GM12878 (cell line): ENCODE results near the gene EIF3A. TPM values are rescaled to one million over a fixed set of nuclear protein-coding genes. Genes with fewer than 3 reads are reported as not detected.
"Not testable (repeated sequence)": the region's sequence is repeated elsewhere in the genome, so short reads cannot be mapped to it uniquely, and the experiment has no call there.

Experiments
- ATAC-seq: fragments of 200-7000 bp; cut with Tn5 transposase; 3 replicates; pipeline ENCODE4 v1.9.1; 2020; ENCODE audit warnings: mild to moderate bottlenecking, moderate library complexity
- BruUV-seq: library from RNA; stranded (reverse); fragments of 400-500 nt; replicated peaks from 2 replicates; lab custom pipeline; 2021; lab: Mats Ljungman, UMichigan
- CTCF ChIA-PET: fragments of 300-600 bp; sonication (Branson Sonifier 250); formaldehyde crosslinking; extraction: SDS; loops from one replicate; lab custom pipeline; 2021; ENCODE audit warnings: inconsistent platforms; lab: Yijun Ruan, JAX
- POLR2A ChIA-PET: fragments of 350-600 bp; formaldehyde crosslinking; extraction: SDS; loops from one replicate; lab custom pipeline; 2021; ENCODE audit warnings: inconsistent platforms; lab: Charles Lee
- RAD21 ChIA-PET: fragments of 300-600 bp; sonication (Branson Sonifier 250); formaldehyde crosslinking; loops from one replicate; lab custom pipeline; 2023; ENCODE audit warnings: antibody characterized with exemption; ENCODE audit not compliant: unreplicated experiment; lab: Charles Lee
- SMC1A ChIA-PET: fragments of 300-600 bp; sonication (Branson Sonifier 250); formaldehyde crosslinking; loops from one replicate; lab custom pipeline; 2023; ENCODE audit not compliant: unreplicated experiment, uncharacterized antibody; lab: Charles Lee
- DNase-seq: peaks from one replicate; pipeline ENCODE4 v3.0.0-alpha.2; 2011; ENCODE audit warnings: low read depth, low spot score
- FAIRE-seq: peaks from 3 replicates; lab custom pipeline; 2011; peaks lifted over from hg19 to GRCh38; lab: Jason Lieb, UNC
- H2AFZ ChIP-seq: 2 replicates; pipeline ENCODE4 v1.6.0; 2011; ENCODE audit warnings: low read depth, low read length, control low read depth; ENCODE audit not compliant: control insufficient read depth
- H3K27ac ChIP-seq: 2 replicates; pipeline ENCODE4 v1.5.1; 2011; ENCODE audit warnings: control low read depth; ENCODE audit not compliant: control insufficient read depth, insufficient read depth
- H3K27me3 ChIP-seq, 2 experiments: replicated peaks in 1 of 2; 2 replicates each; pipeline versions ENCODE4 v1.6.0 to v1.6.1; 2011; ENCODE audit warnings: low read length in 1 of 2; ENCODE audit not compliant: control insufficient read depth in 2 of 2, insufficient read depth in 2 of 2
- H3K36me3 ChIP-seq, 2 experiments: 2 replicates each; pipeline ENCODE4 v1.5.1; 2011; ENCODE audit warnings: low read length in 1 of 2; ENCODE audit not compliant: control insufficient read depth in 2 of 2, insufficient read depth in 2 of 2
- H3K4me1 ChIP-seq: 2 replicates; pipeline ENCODE4 v1.6.1; 2011; ENCODE audit warnings: mild to moderate bottlenecking, low read length, moderate library complexity, mixed read lengths; ENCODE audit not compliant: control insufficient read depth, insufficient read depth
- H3K4me2 ChIP-seq: 2 replicates; pipeline ENCODE4 v1.6.0; 2011; ENCODE audit warnings: control low read depth; ENCODE audit not compliant: control insufficient read depth, insufficient read depth
- H3K4me3 ChIP-seq: fragments of 200-600 bp; sonication (generic); 2 replicates; pipeline ENCODE4 v1.5.1; 2016
- H3K79me2 ChIP-seq: 2 replicates; pipeline ENCODE4 v1.6.0; 2011; ENCODE audit warnings: low read length; ENCODE audit not compliant: control insufficient read depth, insufficient read depth
- H3K9ac ChIP-seq: 2 replicates; pipeline ENCODE4 v1.8.0; 2011; ENCODE audit warnings: low read length, control low read depth, mixed read lengths; ENCODE audit not compliant: control insufficient read depth, insufficient read depth
- H3K9me3 ChIP-seq: replicated peaks from 3 replicates; pipeline ENCODE4 v1.5.1; 2011; ENCODE audit warnings: mild to moderate bottlenecking, low read length; ENCODE audit not compliant: control insufficient read depth, insufficient read depth
- H4K20me1 ChIP-seq: 2 replicates; pipeline ENCODE4 v1.6.0; 2011; ENCODE audit not compliant: control insufficient read depth, insufficient read depth
- CBX5 ChIP-seq: sonication (generic); IDR thresholded peaks from 2 replicates; pipeline ENCODE4 v1.6.1; 2016; ENCODE audit warnings: low read depth, moderate library complexity, mild to moderate bottlenecking, inconsistent platforms
- CREB1 ChIP-seq: IDR thresholded peaks from 2 replicates; pipeline ENCODE4 v1.6.1; 2012; ENCODE audit warnings: low read depth, mild to moderate bottlenecking, inconsistent platforms
- DPF2 ChIP-seq: fragments of 450-650 bp; IDR thresholded peaks from 2 replicates; pipeline ENCODE4 v1.6.1; 2017; ENCODE audit warnings: mild to moderate bottlenecking
- HDAC6 ChIP-seq: fragments of 200-600 bp; sonication (generic); IDR thresholded peaks from one replicate; pipeline ENCODE4 v1.8.0; 2017; ENCODE audit warnings: antibody characterized with exemption; ENCODE audit not compliant: unreplicated experiment
- IRF3 ChIP-seq: fragments of 450-650 bp; IDR thresholded peaks from 2 replicates; pipeline ENCODE4 v1.6.1; 2014; ENCODE audit warnings: mild to moderate bottlenecking
- NR2C1 ChIP-seq: fragments of 450-650 bp; IDR thresholded peaks from 2 replicates; pipeline ENCODE4 v1.6.1; 2017; ENCODE audit warnings: antibody characterized with exemption, mild to moderate bottlenecking, moderate library complexity
- PML ChIP-seq: IDR thresholded peaks from 2 replicates; pipeline ENCODE4 v1.6.1; 2012; ENCODE audit warnings: low read length, inconsistent platforms
- RELA ChIP-seq: fragments of 450-650 bp; IDR thresholded peaks from 2 replicates; pipeline ENCODE4 v1.8.0; 2014; ENCODE audit warnings: borderline replicate concordance; ENCODE audit not compliant: partially characterized antibody
- SMARCA5 ChIP-seq: fragments of 450-650 bp; IDR thresholded peaks from 2 replicates; pipeline ENCODE4 v1.6.1; 2017; ENCODE audit warnings: mild to moderate bottlenecking
- YY1 ChIP-seq: IDR thresholded peaks from 2 replicates; pipeline ENCODE4 v1.6.1; 2011; ENCODE audit warnings: low read depth, mild to moderate bottlenecking, low read length
- ZNF622 ChIP-seq: fragments of 450-650 bp; IDR thresholded peaks from 2 replicates; pipeline ENCODE4 v1.6.1; 2017; ENCODE audit warnings: mild to moderate bottlenecking, inconsistent platforms
- ZSCAN29 ChIP-seq: fragments of 450-650 bp; IDR thresholded peaks from 2 replicates; pipeline ENCODE4 v1.6.1; 2017; ENCODE audit warnings: mild to moderate bottlenecking, moderate library complexity
- WGBS: methylation state at CpG from one replicate; pipeline ENCODE4 v1.1.6; 2016; ENCODE audit warnings: low lambda C conversion rate; ENCODE audit not compliant: insufficient replicate concordance, insufficient coverage; ENCODE audit errors: missing lambda C conversion rate; 5-methylcytosine and 5-hydroxymethylcytosine counted together
- in situ Hi-C: fragments of 300-500 bp; cut with MboI; formaldehyde crosslinking; loops from 9 replicates; pipeline ENCODE4 v1.14.3; 2018; ENCODE audit warnings: mixed read lengths
- intact Hi-C: fragments of 100-400 bp; cut with micrococcal nuclease; formaldehyde crosslinking; loops from one replicate; pipeline ENCODE4 v1.14.2; 2022; ENCODE audit not compliant: unreplicated experiment
- polyA plus RNA-seq, 11 experiments: library from polyadenylated mRNA; depleted of rRNA in 4 of 11; unstranded in 6 of 11; stranded (reverse) in 5 of 11; fragments of >200 nt; fragmentation: Nextera tagmentation in 4 of 11; fragmentation: Illumina TruSeq in 1 of 11; extraction: Ambion mirVana in 4 of 11; extraction: Trizol in 1 of 11; gene quantifications; 1 replicate in 1 of 11; 2 replicates in 10 of 11; pipeline versions ENCODE4 v1.2.1 to v1.2.3, GENCODE V29; 2011 to 2016; ENCODE audit warnings: inconsistent platforms in 2 of 11, missing spikeins in 2 of 11, low read depth in 1 of 11
- total RNA-seq, 4 experiments: library from RNA; depleted of rRNA in 3 of 4; stranded (reverse); fragments of >200 nt in 3 of 4; fragmentation: Illumina TruSeq in 1 of 4; extraction: Trizol in 1 of 4; gene quantifications; 2 replicates each; pipeline versions ENCODE4 v1.2.1 to v1.2.3, GENCODE V29; 2013 to 2021

Gene EIF3A
- total and polyA plus RNA-seq, 10 of the 15 experiments (the other 5 are each of a cell fraction or from before 2014, with no cell fraction given), result 42.3 to 195 (median 96.3) TPM

DNA sequence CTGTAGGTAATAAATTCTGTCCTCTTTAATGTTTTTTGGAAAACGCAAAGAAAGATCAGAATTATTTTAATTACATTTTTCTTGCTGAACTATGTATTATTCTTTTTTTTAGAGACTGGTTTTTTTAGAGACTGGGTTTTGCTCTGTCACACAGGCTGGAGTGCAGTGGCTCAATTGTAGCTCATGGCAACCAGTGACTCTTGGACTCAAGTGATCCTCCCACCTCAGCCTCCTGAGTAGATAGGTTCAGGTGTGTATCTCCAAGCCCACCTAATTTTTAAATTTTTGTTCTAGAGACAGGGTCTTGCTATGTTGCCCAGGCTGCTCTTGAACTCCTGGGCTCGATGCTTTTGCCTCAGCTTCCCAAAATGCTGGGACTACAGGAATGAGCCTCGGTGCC lies 18.0 kb upstream of the EIF3A start:
- Histone ChIP-seq H3K4me2 (no peak overlapping the region), H3K4me1 (no peaks in the 10 kb centered on the region; the same call in 1 of the 2 replicates), H3K36me3 (no peaks in the 10 kb centered on the region), H3K79me2 (no peaks in the 10 kb centered on the region), H4K20me1 (no peaks in the 10 kb centered on the region), H3K27me3 (no peaks in the 10 kb centered on the region), H3K9ac (no peak overlapping the region), H3K9me3 (no peaks in the 10 kb centered on the region), H2AFZ (no peak overlapping the region), H3K4me3 (no peak overlapping the region), H3K27ac (no peak overlapping the region)
- SMC1A ChIA-PET, result interaction anchor here (0.6 to 1.4 kb wide), 3 partner anchors 11 to 19 kb away, joined by 3 read pairs; no protein-coding TSS in a partner anchor
- no TSS peak for BruUV-seq
- CTCF ChIA-PET, result interaction anchor here (0.6 kb wide), 1 partner anchor 856 kb away, joined by 3 read pairs; no protein-coding TSS in a partner anchor
- intact Hi-C loops, result no loop called here
- POLR2A ChIA-PET, result interaction anchor here (1.1 kb wide), 1 partner anchor 14 kb away, joined by 3 read pairs; no protein-coding TSS in a partner anchor
- TF ChIP-seq PML (no peak), NR2C1 (no peak), ZSCAN29 (no peak), HDAC6 (no peak), ZNF622 (no peak), CBX5 (no peak), RELA (no peak), SMARCA5 (no peak), CREB1 (no peak), IRF3 (no peak), YY1 (no peak), DPF2 (no peak)
- in situ Hi-C loops, result no loop called here
- ATAC-seq (no peak), DNase-seq (no peak), FAIRE-seq (no peak)
- 63% methylated on average over 3 of the region's 3 CpGs for WGBS
- RAD21 ChIA-PET, result no interaction called here

- H3K9me3 ChIP-seq, H3K9ac ChIP-seq, BruUV-seq, DNase-seq, in situ Hi-C loops, intact Hi-C loops, RAD21 ChIA-PET, H3K79me2 ChIP-seq, H3K4me3 ChIP-seq, H3K4me2 ChIP-seq, ATAC-seq, H3K27ac ChIP-seq, H3K4me1 ChIP-seq, H4K20me1 ChIP-seq, H3K27me3 ChIP-seq, FAIRE-seq, H3K36me3 ChIP-seq, H2AFZ ChIP-seq: not testable (repeated sequence)
- ChIA-PET CTCF (interaction anchor here (1.0 kb wide), 2 partner anchors 13 to 103 kb away, joined by 3 to 4 read pairs; no protein-coding TSS in a partner anchor), SMC1A (interaction anchor here (1.3 kb wide), 2 partner anchors 11 to 14 kb away, joined by 3 to 4 read pairs; no protein-coding TSS in a partner anchor), POLR2A (interaction anchor here (0.6 kb wide), 1 partner anchor 43 kb away, joined by 3 read pairs; no protein-coding TSS in a partner anchor)
- WGBS, result 91% methylated on average over 12 of the region's 12 CpGs
Observed at GRCh38 chr10:119096641-119097415, 16.2 kb upstream of the EIF3A start.
